WTC11 (cell line): ENCODE data around the gene CYP4A22.

ENCODE experiments used
- CBFB ChIP-seq: sonication (generic); formaldehyde crosslinking; IDR thresholded peaks from 2 replicates; pipeline ENCODE4 v1.8.1; 2022; ENCODE audit warnings: mild to moderate bottlenecking, low read depth, missing genetic modification reagents
- FOXJ3 ChIP-seq: sonication (generic); formaldehyde crosslinking; IDR thresholded peaks from 2 replicates; pipeline ENCODE4 v1.9.0; 2021; ENCODE audit warnings: missing genetic modification reagents, mild to moderate bottlenecking, borderline replicate concordance
- FOXK1 ChIP-seq: sonication (generic); formaldehyde crosslinking; IDR thresholded peaks from 2 replicates; pipeline ENCODE4 v1.8.0; 2022; ENCODE audit warnings: mild to moderate bottlenecking, moderate library complexity, missing genetic modification reagents
- JUN ChIP-seq: sonication (generic); formaldehyde crosslinking; IDR thresholded peaks from 2 replicates; pipeline ENCODE4 v1.8.0; 2023; ENCODE audit warnings: mild to moderate bottlenecking, missing genetic modification reagents
- SP1 ChIP-seq: sonication (generic); formaldehyde crosslinking; conservative IDR thresholded peaks from 2 replicates; pipeline ENCODE4 v1.8.1; 2022; ENCODE audit warnings: missing genetic modification reagents
- TCF7 ChIP-seq: sonication (generic); formaldehyde crosslinking; IDR thresholded peaks from 2 replicates; pipeline ENCODE4 v1.8.0; 2022; ENCODE audit warnings: mild to moderate bottlenecking, low read depth, missing genetic modification reagents, moderate library complexity
- TF ChIP-seq, protein P1 (sequence below): sonication (generic); formaldehyde crosslinking; IDR thresholded peaks from 2 replicates; pipeline ENCODE4 v1.8.1; 2023; ENCODE audit warnings: mild to moderate bottlenecking, missing genetic modification reagents, moderate library complexity
- TF ChIP-seq, protein P2 (sequence below): fragments of 200-600 bp; IDR thresholded peaks from 2 replicates; pipeline ENCODE4 v1.8.0; 2022; ENCODE audit warnings: antibody characterized with exemption
- TF ChIP-seq, protein P3 (sequence below): sonication (generic); formaldehyde crosslinking; IDR thresholded peaks from 2 replicates; pipeline ENCODE4 v1.8.0; 2022; ENCODE audit warnings: mild to moderate bottlenecking, missing genetic modification reagents
- TF ChIP-seq, protein P4 (sequence below): fragments of 250-450 bp; sonication (Bioruptor Pico); IDR thresholded peaks from 2 replicates; pipeline ENCODE4 v1.8.0; 2021; ENCODE audit warnings: mild to moderate bottlenecking
- TF ChIP-seq, protein P5 (sequence below): sonication (generic); formaldehyde crosslinking; IDR thresholded peaks from 2 replicates; pipeline ENCODE4 v1.8.1; 2022; ENCODE audit warnings: missing genetic modification reagents, borderline replicate concordance
- TF ChIP-seq, protein P6 (sequence below): sonication (generic); formaldehyde crosslinking; IDR thresholded peaks from 2 replicates; pipeline ENCODE4 v1.8.1; 2022; ENCODE audit warnings: low read depth, mild to moderate bottlenecking, moderate library complexity, missing genetic modification reagents, borderline replicate concordance
- TF ChIP-seq, protein P7 (sequence below): sonication (generic); formaldehyde crosslinking; IDR thresholded peaks from 2 replicates; pipeline ENCODE4 v1.8.1; 2023; ENCODE audit warnings: mild to moderate bottlenecking, missing genetic modification reagents

DNA sequence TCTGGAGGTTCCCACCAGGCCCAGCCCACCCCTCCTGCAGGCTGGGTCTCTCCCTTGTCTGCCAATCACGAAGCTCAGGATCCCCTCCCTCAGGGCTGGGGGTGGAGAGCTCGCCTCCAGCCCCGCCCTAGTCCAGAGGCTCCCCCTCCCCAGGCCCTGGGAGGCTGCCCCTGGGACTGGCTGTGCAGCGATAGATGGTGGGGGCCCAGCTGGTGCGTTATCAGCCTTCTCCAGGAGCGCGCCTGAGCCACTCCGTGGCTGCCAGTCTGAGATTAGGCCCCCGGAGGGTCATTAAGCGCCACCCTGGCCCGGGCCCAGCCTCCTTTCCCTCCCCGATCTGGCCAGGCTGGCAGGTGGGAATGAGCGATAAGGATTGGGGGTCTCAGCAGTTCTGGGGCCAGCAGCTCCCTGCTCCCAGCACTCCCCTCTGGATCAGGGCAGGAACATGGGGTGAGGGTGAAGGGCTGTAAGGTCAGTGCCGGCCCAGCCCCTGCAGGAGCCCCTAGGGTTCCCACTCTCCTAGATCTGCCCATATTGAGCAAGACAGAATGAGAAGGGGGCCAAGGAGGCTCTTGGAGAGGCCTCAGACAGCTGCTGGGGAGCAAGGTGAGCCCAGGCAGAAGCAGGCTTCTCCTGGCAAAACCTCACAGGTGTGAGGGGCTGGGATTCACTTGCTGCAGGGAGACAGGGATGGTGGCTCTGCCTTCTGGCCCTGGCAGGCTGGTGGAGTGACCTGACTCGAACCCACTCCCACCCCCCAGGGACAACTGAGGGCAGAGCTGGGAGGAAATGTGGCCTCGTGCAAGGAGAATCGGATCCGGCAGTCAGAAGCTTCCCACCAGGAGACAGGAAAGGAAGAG, 44.1 kb downstream of the CYP4A22 start:
- no peak for TF ChIP-seq SP1 (CRISPR knock-in tag)
- TF ChIP-seq, protein P1, sequence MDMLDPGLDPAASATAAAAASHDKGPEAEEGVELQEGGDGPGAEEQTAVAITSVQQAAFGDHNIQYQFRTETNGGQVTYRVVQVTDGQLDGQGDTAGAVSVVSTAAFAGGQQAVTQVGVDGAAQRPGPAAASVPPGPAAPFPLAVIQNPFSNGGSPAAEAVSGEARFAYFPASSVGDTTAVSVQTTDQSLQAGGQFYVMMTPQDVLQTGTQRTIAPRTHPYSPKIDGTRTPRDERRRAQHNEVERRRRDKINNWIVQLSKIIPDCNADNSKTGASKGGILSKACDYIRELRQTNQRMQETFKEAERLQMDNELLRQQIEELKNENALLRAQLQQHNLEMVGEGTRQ (CRISPR knock-in tag), result no peak
- TF ChIP-seq, protein P2, sequence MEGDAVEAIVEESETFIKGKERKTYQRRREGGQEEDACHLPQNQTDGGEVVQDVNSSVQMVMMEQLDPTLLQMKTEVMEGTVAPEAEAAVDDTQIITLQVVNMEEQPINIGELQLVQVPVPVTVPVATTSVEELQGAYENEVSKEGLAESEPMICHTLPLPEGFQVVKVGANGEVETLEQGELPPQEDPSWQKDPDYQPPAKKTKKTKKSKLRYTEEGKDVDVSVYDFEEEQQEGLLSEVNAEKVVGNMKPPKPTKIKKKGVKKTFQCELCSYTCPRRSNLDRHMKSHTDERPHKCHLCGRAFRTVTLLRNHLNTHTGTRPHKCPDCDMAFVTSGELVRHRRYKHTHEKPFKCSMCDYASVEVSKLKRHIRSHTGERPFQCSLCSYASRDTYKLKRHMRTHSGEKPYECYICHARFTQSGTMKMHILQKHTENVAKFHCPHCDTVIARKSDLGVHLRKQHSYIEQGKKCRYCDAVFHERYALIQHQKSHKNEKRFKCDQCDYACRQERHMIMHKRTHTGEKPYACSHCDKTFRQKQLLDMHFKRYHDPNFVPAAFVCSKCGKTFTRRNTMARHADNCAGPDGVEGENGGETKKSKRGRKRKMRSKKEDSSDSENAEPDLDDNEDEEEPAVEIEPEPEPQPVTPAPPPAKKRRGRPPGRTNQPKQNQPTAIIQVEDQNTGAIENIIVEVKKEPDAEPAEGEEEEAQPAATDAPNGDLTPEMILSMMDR, result no peak
- TF ChIP-seq, protein P3, sequence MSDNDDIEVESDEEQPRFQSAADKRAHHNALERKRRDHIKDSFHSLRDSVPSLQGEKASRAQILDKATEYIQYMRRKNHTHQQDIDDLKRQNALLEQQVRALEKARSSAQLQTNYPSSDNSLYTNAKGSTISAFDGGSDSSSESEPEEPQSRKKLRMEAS (CRISPR knock-in tag), result no peak
- no peak for TF ChIP-seq CBFB (CRISPR knock-in tag)
- TF ChIP-seq, protein P4, sequence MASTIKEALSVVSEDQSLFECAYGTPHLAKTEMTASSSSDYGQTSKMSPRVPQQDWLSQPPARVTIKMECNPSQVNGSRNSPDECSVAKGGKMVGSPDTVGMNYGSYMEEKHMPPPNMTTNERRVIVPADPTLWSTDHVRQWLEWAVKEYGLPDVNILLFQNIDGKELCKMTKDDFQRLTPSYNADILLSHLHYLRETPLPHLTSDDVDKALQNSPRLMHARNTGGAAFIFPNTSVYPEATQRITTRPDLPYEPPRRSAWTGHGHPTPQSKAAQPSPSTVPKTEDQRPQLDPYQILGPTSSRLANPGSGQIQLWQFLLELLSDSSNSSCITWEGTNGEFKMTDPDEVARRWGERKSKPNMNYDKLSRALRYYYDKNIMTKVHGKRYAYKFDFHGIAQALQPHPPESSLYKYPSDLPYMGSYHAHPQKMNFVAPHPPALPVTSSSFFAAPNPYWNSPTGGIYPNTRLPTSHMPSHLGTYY (CRISPR knock-in tag), result no peak
- TF ChIP-seq, protein P5, sequence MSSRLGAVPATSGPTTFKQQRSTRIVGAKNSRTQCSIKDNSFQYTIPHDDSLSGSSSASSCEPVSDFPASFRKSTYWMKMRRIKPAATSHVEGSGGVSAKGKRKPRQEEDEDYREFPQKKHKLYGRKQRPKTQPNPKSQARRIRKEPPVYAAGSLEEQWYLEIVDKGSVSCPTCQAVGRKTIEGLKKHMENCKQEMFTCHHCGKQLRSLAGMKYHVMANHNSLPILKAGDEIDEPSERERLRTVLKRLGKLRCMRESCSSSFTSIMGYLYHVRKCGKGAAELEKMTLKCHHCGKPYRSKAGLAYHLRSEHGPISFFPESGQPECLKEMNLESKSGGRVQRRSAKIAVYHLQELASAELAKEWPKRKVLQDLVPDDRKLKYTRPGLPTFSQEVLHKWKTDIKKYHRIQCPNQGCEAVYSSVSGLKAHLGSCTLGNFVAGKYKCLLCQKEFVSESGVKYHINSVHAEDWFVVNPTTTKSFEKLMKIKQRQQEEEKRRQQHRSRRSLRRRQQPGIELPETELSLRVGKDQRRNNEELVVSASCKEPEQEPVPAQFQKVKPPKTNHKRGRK (CRISPR knock-in tag), result no peak
- TF ChIP-seq TCF7 (CRISPR knock-in tag), result no peak
- TF ChIP-seq FOXJ3, result no peak
- TF ChIP-seq JUN, result no peak
- TF ChIP-seq, protein P6, sequence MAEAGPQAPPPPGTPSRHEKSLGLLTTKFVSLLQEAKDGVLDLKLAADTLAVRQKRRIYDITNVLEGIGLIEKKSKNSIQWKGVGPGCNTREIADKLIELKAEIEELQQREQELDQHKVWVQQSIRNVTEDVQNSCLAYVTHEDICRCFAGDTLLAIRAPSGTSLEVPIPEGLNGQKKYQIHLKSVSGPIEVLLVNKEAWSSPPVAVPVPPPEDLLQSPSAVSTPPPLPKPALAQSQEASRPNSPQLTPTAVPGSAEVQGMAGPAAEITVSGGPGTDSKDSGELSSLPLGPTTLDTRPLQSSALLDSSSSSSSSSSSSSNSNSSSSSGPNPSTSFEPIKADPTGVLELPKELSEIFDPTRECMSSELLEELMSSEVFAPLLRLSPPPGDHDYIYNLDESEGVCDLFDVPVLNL (CRISPR knock-in tag), result no peak
- TF ChIP-seq, protein P7, sequence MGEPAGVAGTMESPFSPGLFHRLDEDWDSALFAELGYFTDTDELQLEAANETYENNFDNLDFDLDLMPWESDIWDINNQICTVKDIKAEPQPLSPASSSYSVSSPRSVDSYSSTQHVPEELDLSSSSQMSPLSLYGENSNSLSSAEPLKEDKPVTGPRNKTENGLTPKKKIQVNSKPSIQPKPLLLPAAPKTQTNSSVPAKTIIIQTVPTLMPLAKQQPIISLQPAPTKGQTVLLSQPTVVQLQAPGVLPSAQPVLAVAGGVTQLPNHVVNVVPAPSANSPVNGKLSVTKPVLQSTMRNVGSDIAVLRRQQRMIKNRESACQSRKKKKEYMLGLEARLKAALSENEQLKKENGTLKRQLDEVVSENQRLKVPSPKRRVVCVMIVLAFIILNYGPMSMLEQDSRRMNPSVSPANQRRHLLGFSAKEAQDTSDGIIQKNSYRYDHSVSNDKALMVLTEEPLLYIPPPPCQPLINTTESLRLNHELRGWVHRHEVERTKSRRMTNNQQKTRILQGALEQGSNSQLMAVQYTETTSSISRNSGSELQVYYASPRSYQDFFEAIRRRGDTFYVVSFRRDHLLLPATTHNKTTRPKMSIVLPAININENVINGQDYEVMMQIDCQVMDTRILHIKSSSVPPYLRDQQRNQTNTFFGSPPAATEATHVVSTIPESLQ (CRISPR knock-in tag), result no peak
- no peak for TF ChIP-seq FOXK1 (CRISPR knock-in tag)
